NCI-H2171 (cell line): Measurements from ENCODE around the gene ATF6B.

Source experiments
- DNase-seq: peaks from one replicate; lab custom pipeline; 2025; lab: John Stamatoyannopoulos, UW

The ATF6B gene

GRCh38 chr6:32127717-32128592 is at the start of gene ATF6B:
Gene ATF6B (minus strand): TSS chr6:32128246. CDS start chr6:32128207, 39 bp downstream.
- DNase-seq = peak; percentile 99

GRCh38 chr6:32177183-32177787 is 49.2 kb upstream of the ATF6B start:
- DNase-seq = peak; percentile 64

GRCh38 chr6:32176476-32177182 is 48.6 kb upstream of the ATF6B start:
- no peak for DNase-seq

GRCh38 chr6:32175711-32176475 is 47.8 kb upstream of the ATF6B start, which contains the start of gene AGPAT1:
Gene AGPAT1 (minus strand): TSS chr6:32176084. CDS start chr6:32171496, 4,588 bp downstream.
- DNase-seq = peak; percentile 93

GRCh38 chr6:32175322-32175710 is 47.3 kb upstream of the ATF6B start:
- DNase-seq = no peak

- no peak for DNase-seq
Measured at GRCh38 chr6:32174416-32174815, 46.4 kb upstream of the ATF6B start.

- no peak for DNase-seq
Measured at GRCh38 chr6:32173051-32173727, 45.1 kb upstream of the ATF6B start.

- DNase-seq = no peak
Measured at GRCh38 chr6:32171234-32171633, 43.2 kb upstream of the ATF6B start.

- DNase-seq = no peak
Measured at GRCh38 chr6:32170294-32170693, 42.2 kb upstream of the ATF6B start.

- no peak for DNase-seq
Measured at GRCh38 chr6:32168807-32169591, 41.0 kb upstream of the ATF6B start.

- DNase-seq = no peak
Measured at GRCh38 chr6:32168350-32168749, 40.3 kb upstream of the ATF6B start.

- DNase-seq = no peak
Measured at GRCh38 chr6:32167761-32168262, 39.8 kb upstream of the ATF6B start.

- DNase-seq = no peak
Measured at GRCh38 chr6:32167154-32167760, 39.2 kb upstream of the ATF6B start.

- DNase-seq = no peak
Measured at GRCh38 chr6:32166411-32167061, 38.5 kb upstream of the ATF6B start.

GRCh38 chr6:32164295-32164694 is 36.2 kb upstream of the ATF6B start, which contains the start of gene EGFL8:
Gene EGFL8 (plus strand): TSS chr6:32164595. CDS start chr6:32166166, 1,571 bp downstream.
- no peak for DNase-seq

GRCh38 chr6:32163559-32164258 is 35.7 kb upstream of the ATF6B start:
- DNase-seq = no peak

GRCh38 chr6:32158052-32158451 is 30.0 kb upstream of the ATF6B start:
- no peak for DNase-seq

GRCh38 chr6:32156891-32157290 is 28.8 kb upstream of the ATF6B start:
- DNase-seq = no peak
